ENCODE measurements around the gene RPL37A. TPM values are rescaled to one million over a fixed set of nuclear protein-coding genes. Genes with fewer than 3 reads are reported as not detected.

Gene RPL37A
- total and polyA plus RNA-seq, 9 of the 15 experiments (the other 6 are each of a cell fraction or from before 2014, with no cell fraction given) = 1,938 to 3,349 (median 2,436) TPM

GRCh38 chr2:216499641-216500218 is 1.1 kb downstream of the RPL37A start:
- CTCF ChIA-PET (ENCODE audit: low intra/inter-chr PET ratio) = no interaction called here
- 0 out of 3 replicates have a peak, but pooled peaks have one; percentile 10 for ATAC-seq
- Histone ChIP-seq H3K9me1 (ENCODE audit: control insufficient read depth, insufficient read depth, low read length) (peaks cover 10% of the 10 kb centered on the region), H3K79me2 (ENCODE audit: control insufficient read depth, insufficient read depth, low read length) (peaks cover 69% of the 10 kb centered on the region), H3K4me3 (peak overlapping the region; percentile 83), H3K4me1 (replicated peaks in 1 of 2; ENCODE audit: control insufficient read depth in 2 of 2, insufficient read depth in 2 of 2, low read length in 2 of 2) (peaks cover 0 to 2% of the 10 kb centered on the region in 2 experiments; a peak in 3 of 5 replicates), H3K27ac (ENCODE audit: extremely low read depth, low read depth, low read length) (peak overlapping the region; percentile 86), H3K4me2 (ENCODE audit: insufficient read depth, low read length) (peak overlapping the region; percentile 95), H3K36me3 (ENCODE audit: control insufficient read depth, insufficient read depth, low read length) (peaks cover 59% of the 10 kb centered on the region), H2AFZ (ENCODE audit: low read depth, low read length) (no peak overlapping the region), H4K20me1 (replicated peaks; ENCODE audit: control insufficient read depth, insufficient read depth, low read length) (peaks cover 38% of the 10 kb centered on the region), H3K9me3 (replicated peaks; ENCODE audit: control insufficient read depth, insufficient read depth, low read depth, low read length) (no peaks in the 10 kb centered on the region), H3K27me3 (ENCODE audit: control insufficient read depth in 2 of 2, insufficient read depth in 2 of 2, low read length in 2 of 2) (no peaks in the 10 kb centered on the region), H3K9ac (ENCODE audit: insufficient read depth in 1 of 2, low read depth in 2 of 2, low read length in 2 of 2) (peak overlapping the region; percentile 95 to 97; a peak in 3 of 4 replicates)
- no TSS peak for BruUV-seq (replicated peaks)
- 0% methylated on average over 6 of the region's 6 CpGs for whole genome bisulfite sequencing (ENCODE audit: insufficient coverage, low coverage, missing lambda C conversion rate)
- in situ Hi-C loops (cut with MboI) (no loop called here), intact Hi-C loops (cut with micrococcal nuclease) (loop anchor here (2.0 kb wide), 1 partner anchor 83 kb away; no protein-coding TSS in a partner anchor)
- no peak for FAIRE-seq
- DNase-seq (ENCODE audit: extremely low read depth in 1 of 4, low spot score in 3 of 4) = no peak
- POLR2A ChIA-PET = interaction anchor here (0.6 to 1.4 kb wide), 2 partner anchors 10 to 87 kb away, joined by 3 to 5 read pairs; partner anchors contain the start of gene SMARCAL1
- no peak for TF ChIP-seq SNAPC5 (CRISPR knock-in tag; IDR thresholded peaks at IDR 0.05)
- no peak for TF ChIP-seq RNF2 (IDR thresholded peaks at IDR 0.05)
- no peak for TF ChIP-seq ZNF395 (CRISPR knock-in tag; IDR thresholded peaks at IDR 0.05)
- TF ChIP-seq FOXJ2 (tag; IDR thresholded peaks at IDR 0.05) = no peak
- no peak for TF ChIP-seq ZC3H4 (CRISPR knock-in tag; IDR thresholded peaks at IDR 0.05; ENCODE audit: borderline replicate concordance)
- TF ChIP-seq AFF4 (CRISPR knock-in tag; IDR thresholded peaks at IDR 0.05) = 0 out of 2 replicates have a peak, but pooled peaks have one; percentile 39
- no peak for TF ChIP-seq ARHGAP35 (IDR thresholded peaks at IDR 0.05; ENCODE audit: partially characterized antibody)
- TF ChIP-seq ATF3 (IDR thresholded peaks at IDR 0.05) = no peak
- no peak for TF ChIP-seq ATF3 (CRISPR knock-in tag; conservative IDR thresholded peaks at IDR 0.05)
- no peak for TF ChIP-seq PTRF (tag; IDR thresholded peaks at IDR 0.05)
- no peak for TF ChIP-seq RBM17 (IDR thresholded peaks at IDR 0.05; ENCODE audit: borderline replicate concordance, low read depth, low read length)
- no peak for TF ChIP-seq ZFPM2 (CRISPR knock-in tag; IDR thresholded peaks at IDR 0.05)
- TF ChIP-seq OTX1 (CRISPR knock-in tag; IDR thresholded peaks at IDR 0.05) = no peak
- no peak for TF ChIP-seq SRSF9 (IDR thresholded peaks at IDR 0.05; ENCODE audit: borderline replicate concordance, low read depth, low read length)
- peak; percentile 21 for TF ChIP-seq CHD1 (IDR thresholded peaks at IDR 0.05; ENCODE audit: low read length)
